Liver (tissue), 9 donors: ENCODE results near the gene VEGFA. TPM values are rescaled to one million over a fixed set of nuclear protein-coding genes. Genes with fewer than 3 reads are reported as not detected.

Experiments
- DNase-seq: peaks from one replicate; pipeline ENCODE4 v3.0.0-alpha.2; 2017; ENCODE audit warnings: low spot score
- H3K27ac ChIP-seq, 2 donors: one replicate each; pipeline ENCODE4 v1.7.0; 2013; ENCODE audit warnings: inconsistent platforms in 2 of 2, low read length in 2 of 2, control low read depth in 1 of 2, low read depth in 1 of 2, mild to moderate bottlenecking in 1 of 2
- H3K27me3 ChIP-seq, 4 donors: one replicate each; pipeline versions ENCODE4 v1.6.1 to v1.7.0; 2013; ENCODE audit warnings: low read length in 3 of 4, inconsistent platforms in 1 of 4, mild to moderate bottlenecking in 1 of 4, moderate library complexity in 1 of 4; ENCODE audit not compliant: control insufficient read depth in 4 of 4, insufficient read depth in 4 of 4
- H3K36me3 ChIP-seq, 4 donors: one replicate each; pipeline versions ENCODE4 v1.6.1 to v1.7.0; 2013; ENCODE audit warnings: low read length in 3 of 4, mild to moderate bottlenecking in 3 of 4, low read depth in 1 of 4, moderate library complexity in 1 of 4; ENCODE audit not compliant: control insufficient read depth in 4 of 4, insufficient read depth in 3 of 4
- H3K4me1 ChIP-seq, 4 donors: one replicate each; pipeline versions ENCODE4 v1.6.1 to v1.7.0; 2013; ENCODE audit warnings: low read length in 3 of 4, mild to moderate bottlenecking in 3 of 4, moderate library complexity in 1 of 4; ENCODE audit not compliant: control insufficient read depth in 4 of 4, insufficient read depth in 4 of 4
- H3K4me3 ChIP-seq, 3 donors: one replicate each; pipeline versions ENCODE4 v1.6.1 to v1.7.0; 2013; ENCODE audit warnings: low read length in 3 of 3, control low read depth in 1 of 3, low read depth in 1 of 3, mild to moderate bottlenecking in 1 of 3
- H3K9ac ChIP-seq, 2 donors: one replicate each; pipeline ENCODE4 v1.7.0; 2013; ENCODE audit warnings: low read length in 2 of 2, mild to moderate bottlenecking in 2 of 2, moderate library complexity in 2 of 2, control low read depth in 1 of 2, low read depth in 1 of 2
- H3K9me3 ChIP-seq, 4 donors: one replicate each; pipeline versions ENCODE4 v1.6.1 to v1.7.0; 2013; ENCODE audit warnings: low read length in 3 of 4; ENCODE audit not compliant: control insufficient read depth in 4 of 4
- ATF3 ChIP-seq: IDR thresholded peaks from 2 replicates; pipeline ENCODE4 v1.6.1; 2016; ENCODE audit warnings: antibody characterized with exemption
- GABPA ChIP-seq, 2 donors: IDR thresholded peaks in 1 of 2; conservative IDR thresholded peaks in 1 of 2; 2 replicates each; pipeline ENCODE4 v1.6.1; 2016; ENCODE audit warnings: antibody characterized with exemption in 2 of 2, mild to moderate bottlenecking in 1 of 2, moderate library complexity in 1 of 2
- HNF4A ChIP-seq, 2 donors: conservative IDR thresholded peaks; 2 replicates each; pipeline ENCODE4 v1.6.1; 2016; ENCODE audit warnings: antibody characterized with exemption in 2 of 2, mild to moderate bottlenecking in 2 of 2
- HNF4G ChIP-seq: IDR thresholded peaks from 2 replicates; pipeline ENCODE4 v1.6.1; 2016; ENCODE audit warnings: antibody characterized with exemption
- NR2F2 ChIP-seq: IDR thresholded peaks from 2 replicates; pipeline ENCODE4 v1.6.1; 2016; ENCODE audit warnings: antibody characterized with exemption
- RAD21 ChIP-seq, 2 donors: IDR thresholded peaks; 2 replicates each; pipeline ENCODE4 v1.6.1; 2016; ENCODE audit warnings: antibody characterized with exemption in 2 of 2, mild to moderate bottlenecking in 2 of 2
- REST ChIP-seq: IDR thresholded peaks from 2 replicates; pipeline ENCODE4 v1.6.1; 2016; ENCODE audit warnings: antibody characterized with exemption, mild to moderate bottlenecking
- RXRA ChIP-seq, 2 donors: IDR thresholded peaks; 2 replicates each; pipeline ENCODE4 v1.6.1; 2017 to 2018; ENCODE audit warnings: antibody characterized with exemption in 2 of 2, mild to moderate bottlenecking in 1 of 2
- SP1 ChIP-seq: IDR thresholded peaks from 2 replicates; pipeline ENCODE4 v1.6.1; 2018; ENCODE audit warnings: antibody characterized with exemption, mild to moderate bottlenecking
- TAF1 ChIP-seq: conservative IDR thresholded peaks from 2 replicates; pipeline ENCODE4 v1.6.1; 2016; ENCODE audit warnings: antibody characterized with exemption, mild to moderate bottlenecking
- YY1 ChIP-seq: IDR thresholded peaks from 2 replicates; pipeline ENCODE4 v1.6.1; 2016; ENCODE audit warnings: antibody characterized with exemption, mild to moderate bottlenecking
- ZBTB33 ChIP-seq: IDR thresholded peaks from 2 replicates; pipeline ENCODE4 v1.6.1; 2016; ENCODE audit warnings: antibody characterized with exemption
- WGBS: extraction: QIAGEN DNeasy Blood & Tissue Kit; methylation state at CpG from one replicate; pipeline ENCODE4 v1.1.7; 2013; 5-methylcytosine and 5-hydroxymethylcytosine counted together
- polyA plus RNA-seq, 2 donors: library from polyadenylated mRNA; stranded (reverse) in 1 of 2; unstranded in 1 of 2; fragments of 200-250 nt in 1 of 2; fragments of >200 nt in 1 of 2; fragmentation: Nextera tagmentation in 1 of 2; extraction: Ambion mirVana in 1 of 2; gene quantifications; one replicate each; pipeline versions ENCODE4 v1.2.1 to v1.2.3, GENCODE V29; 2013 to 2015
- total RNA-seq, 2 donors: library from RNA; depleted of rRNA; stranded (reverse); fragments of >200 nt; gene quantifications; one replicate each; pipeline ENCODE4 v1.2.3, GENCODE V29; 2014
- donor health status: healthy.
- donor health status: healthy.
- donor health status: healthy.
- donor health status: healthy.
- donor health status: healthy.

VEGFA gene
- total and polyA plus RNA-seq, 4 donors: 14.7 to 160 (median 65.2) TPM

DNA sequence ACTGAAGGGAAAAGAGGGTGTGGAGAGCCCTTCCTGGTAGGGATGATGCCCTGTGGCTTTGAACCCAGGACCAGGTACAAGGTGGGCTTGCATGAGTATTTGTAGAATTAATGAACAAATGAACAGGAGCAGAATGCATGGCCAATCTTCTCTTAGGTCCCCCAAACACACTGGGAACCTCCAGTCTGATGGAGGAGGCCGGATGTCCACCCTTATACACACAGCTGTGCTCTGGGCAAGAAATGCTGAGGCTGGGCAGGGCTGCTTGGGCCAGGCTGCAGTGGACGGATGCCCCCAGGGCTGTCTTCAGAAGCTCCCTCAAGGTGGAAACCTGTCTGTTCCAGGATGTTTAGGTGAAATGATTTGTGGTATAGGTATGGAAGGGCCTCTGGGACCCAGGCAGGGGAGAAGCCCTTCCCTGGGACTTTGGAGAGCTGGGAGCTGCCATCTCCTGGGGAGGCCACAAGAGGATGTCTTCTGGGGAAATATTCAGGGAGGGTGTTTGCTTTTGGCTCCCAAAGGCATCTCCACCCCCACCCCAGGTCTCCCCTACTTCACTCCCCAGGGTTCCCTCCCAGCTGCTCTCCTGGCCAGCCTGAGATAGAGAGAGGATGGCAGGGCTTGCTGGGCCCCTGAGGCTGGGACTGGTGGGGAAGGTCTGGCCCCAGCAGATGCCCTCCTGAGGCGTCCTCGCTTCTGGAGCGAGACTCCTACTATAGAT is 23.3 kb downstream of the VEGFA start:
- Histone ChIP-seq H3K9ac (no peak overlapping the region), H3K4me1 (no peaks in the 10 kb centered on the region), H3K27me3 (no peaks in the 10 kb centered on the region), H3K9me3 (no peaks in the 10 kb centered on the region), H3K4me3 (no peak overlapping the region), H3K36me3 (no peaks in the 10 kb centered on the region), H3K27ac (no peak overlapping the region)
- no peak for DNase-seq
- TF ChIP-seq TAF1: no peak
- no peak for TF ChIP-seq SP1
- TF ChIP-seq RAD21 (IDR thresholded peaks at IDR 0.05): no peak
- TF ChIP-seq YY1: no peak
- TF ChIP-seq ZBTB33: no peak
- TF ChIP-seq NR2F2: no peak
- TF ChIP-seq RXRA (IDR thresholded peaks at IDR 0.05): no peak
- TF ChIP-seq ATF3: no peak
- WGBS: 95% methylated on average over 5 of the region's 5 CpGs

DNA sequence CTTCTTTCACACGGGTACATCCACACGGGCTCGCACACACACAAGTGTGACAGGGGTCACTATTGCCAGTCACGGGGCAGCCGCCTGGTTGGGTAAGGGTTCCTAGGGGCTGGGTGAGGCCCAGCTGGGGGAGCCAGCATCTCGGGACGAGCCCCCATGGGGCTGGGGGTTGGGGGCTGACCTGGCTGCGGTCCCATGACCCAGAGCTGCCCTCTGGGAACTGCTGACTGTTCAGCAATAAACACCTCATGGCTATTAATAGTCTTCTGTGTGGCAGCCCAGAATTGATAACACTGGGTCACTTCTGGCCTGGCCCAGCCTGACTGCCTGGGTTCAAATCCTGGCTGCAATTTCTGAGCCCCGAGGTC is 23.8 kb downstream of the VEGFA start:
- TF ChIP-seq ATF3 (no peak), TAF1 (no peak), RXRA (IDR thresholded peaks at IDR 0.05) (no peak), HNF4G (no peak), YY1 (no peak), HNF4A (conservative IDR thresholded peaks at IDR 0.05) (no peak), GABPA (IDR thresholded peaks at IDR 0.05 in 1 of 2, conservative IDR thresholded peaks at IDR 0.05 in 1 of 2) (no peak), ZBTB33 (no peak), REST (no peak), NR2F2 (no peak)
- Histone ChIP-seq H3K27me3 (no peaks in the 10 kb centered on the region), H3K27ac (no peak overlapping the region), H3K4me3 (no peak overlapping the region), H3K36me3 (no peaks in the 10 kb centered on the region), H3K9me3 (no peaks in the 10 kb centered on the region), H3K4me1 (peaks cover 0 to 4% (median under 1%) of the 10 kb centered on the region in 4 donors), H3K9ac (no peak overlapping the region)
- 85% methylated on average over 9 of the region's 9 CpGs for WGBS
- DNase-seq: no peak
